ENCODE measurements around the gene NCR2. TPM values are rescaled to one million over a fixed set of nuclear protein-coding genes. Genes with fewer than 3 reads are reported as not detected.
"Not testable (repeated sequence)": the region's sequence is repeated elsewhere in the genome, so short reads cannot be mapped to it uniquely, and the experiment has no call there.

Gene NCR2
- polyA plus RNA-seq = under 1 TPM in 2 of 3 donors, not detected in 1; 0.91 to 0.97 TPM

- peaks cover 11 to 16% (median 16%) of the 10 kb centered on the region in 3 donors for H3K27me3 Mint-ChIP-seq (ENCODE audit: low read depth in 3 of 3)
- peak within 1 kb of the TSS; percentile 92 to 98 (median 96) for H3K27ac Mint-ChIP-seq
- H3K4me3 Mint-ChIP-seq = peak within 1 kb of the TSS; percentile 71 to 84 (median 75)
- peaks cover 57 to 64% of the 10 kb centered on the region in 2 donors for H3K4me1 Mint-ChIP-seq
- no peaks in the 10 kb centered on the region for H3K36me3 Mint-ChIP-seq
- DNase-seq = no peak
- H3K9me3 Mint-ChIP-seq = no peaks in the 10 kb centered on the region
These were observed at the start of gene NCR2 for GRCh38 chr6:41335296-41335695. Gene NCR2 (plus strand): TSS chr6:41335608. CDS start chr6:41335877, 269 bp downstream.

GRCh38 chr6:41286544-41287346 lies 48.7 kb upstream of the NCR2 start, which contains the start of gene TREM1:
Gene TREM1 (minus strand): TSS chr6:41286682. CDS start chr6:41286655, 27 bp downstream.
- no peaks in the 10 kb centered on the region for H3K4me1 Mint-ChIP-seq
- H3K36me3 Mint-ChIP-seq = no peaks in the 10 kb centered on the region
- no peak within 1 kb of the TSS for H3K27ac Mint-ChIP-seq
- no peak within 1 kb of the TSS for H3K4me3 Mint-ChIP-seq
- H3K9me3 Mint-ChIP-seq = no peaks in the 10 kb centered on the region
- peaks cover 0 to 13% (median 12%) of the 10 kb centered on the region in 3 donors for H3K27me3 Mint-ChIP-seq (ENCODE audit: low read depth in 3 of 3)
- DNase-seq = no peak

GRCh38 chr6:41288030-41288753 lies 47.2 kb upstream of the NCR2 start:
- Mint-ChIP-seq H3K4me3 (no peak overlapping the region), H3K9me3 (no peaks in the 10 kb centered on the region), H3K36me3 (no peaks in the 10 kb centered on the region), H3K27ac (no peak overlapping the region), H3K4me1 (no peaks in the 10 kb centered on the region), H3K27me3 (ENCODE audit: low read depth in 3 of 3) (peaks cover 0 to 11% (median 11%) of the 10 kb centered on the region in 3 donors)
- DNase-seq = no peak

GRCh38 chr6:41288754-41289129 lies 46.7 kb upstream of the NCR2 start:
- Mint-ChIP-seq H3K4me1 (no peaks in the 10 kb centered on the region), H3K36me3 (no peaks in the 10 kb centered on the region), H3K27ac (no peak overlapping the region), H3K9me3 (no peaks in the 10 kb centered on the region), H3K27me3 (ENCODE audit: low read depth in 3 of 3) (peaks cover 0 to 12% (median 9%) of the 10 kb centered on the region in 3 donors), H3K4me3 (no peak overlapping the region)
- no peak for DNase-seq

GRCh38 chr6:41289815-41290214 lies 45.6 kb upstream of the NCR2 start:
- DNase-seq = no peak
- Mint-ChIP-seq H3K4me1 (no peaks in the 10 kb centered on the region), H3K9me3 (no peaks in the 10 kb centered on the region), H3K4me3 (no peak overlapping the region), H3K27ac (no peak overlapping the region), H3K27me3 (ENCODE audit: low read depth in 3 of 3) (peaks cover 0 to 11% (median 9%) of the 10 kb centered on the region in 3 donors), H3K36me3 (no peaks in the 10 kb centered on the region)

GRCh38 chr6:41291717-41292116 lies 43.7 kb upstream of the NCR2 start:
- H3K27ac Mint-ChIP-seq = no peak overlapping the region
- no peaks in the 10 kb centered on the region for H3K9me3 Mint-ChIP-seq
- H3K27me3 Mint-ChIP-seq (ENCODE audit: low read depth in 3 of 3) = peaks cover 0 to 4% (median 3%) of the 10 kb centered on the region in 3 donors
- H3K4me1 Mint-ChIP-seq = no peaks in the 10 kb centered on the region
- H3K36me3 Mint-ChIP-seq = no peaks in the 10 kb centered on the region
- H3K4me3 Mint-ChIP-seq = no peak overlapping the region
- no peak for DNase-seq

GRCh38 chr6:41294214-41294872 lies 41.1 kb upstream of the NCR2 start:
- Mint-ChIP-seq H3K4me1 (peaks cover 12 to 20% of the 10 kb centered on the region in 2 donors), H3K4me3 (no peak overlapping the region), H3K9me3 (peaks cover 0 to 2% (median 0%) of the 10 kb centered on the region in 6 donors), H3K36me3 (no peaks in the 10 kb centered on the region), H3K27ac (no peak overlapping the region), H3K27me3 (ENCODE audit: low read depth in 3 of 3) (peaks cover 0 to 3% (median 2%) of the 10 kb centered on the region in 3 donors)
- no peak for DNase-seq

GRCh38 chr6:41297248-41297647 lies 38.2 kb upstream of the NCR2 start:
- H3K4me3 Mint-ChIP-seq; H3K27me3 Mint-ChIP-seq (ENCODE audit: low read depth in 3 of 3); H3K36me3 Mint-ChIP-seq; DNase-seq; H3K9me3 Mint-ChIP-seq; H3K27ac Mint-ChIP-seq: not testable (repeated sequence)
- peaks cover 14 to 25% of the 10 kb centered on the region in 2 donors for H3K4me1 Mint-ChIP-seq

- Mint-ChIP-seq H3K4me1 (peaks cover 14 to 25% of the 10 kb centered on the region in 2 donors), H3K36me3 (no peaks in the 10 kb centered on the region), H3K27ac (peak overlapping the region in 3 of 6 donors; percentile 2 to 31 (median 29)), H3K9me3 (peaks cover 0 to 2% (median 0%) of the 10 kb centered on the region in 6 donors), H3K27me3 (ENCODE audit: low read depth in 3 of 3) (peaks cover under 1 to 2% (median 2%) of the 10 kb centered on the region in 3 donors), H3K4me3 (peak overlapping the region in 4 of 5 donors; percentile 26 to 55 (median 34))
- DNase-seq = peak; percentile 17 to 36 (median 25)
These were observed 36.5 kb upstream of the NCR2 start for GRCh38 chr6:41298785-41299502.

GRCh38 chr6:41302638-41303037 lies 32.8 kb upstream of the NCR2 start:
- DNase-seq = no peak
- Mint-ChIP-seq H3K4me1 (peaks cover 14 to 20% of the 10 kb centered on the region in 2 donors), H3K27ac (no peak overlapping the region), H3K9me3 (peaks cover 0 to 2% (median 0%) of the 10 kb centered on the region in 6 donors), H3K36me3 (no peaks in the 10 kb centered on the region), H3K27me3 (ENCODE audit: low read depth in 3 of 3) (peaks cover 0 to 2% (median 0%) of the 10 kb centered on the region in 3 donors), H3K4me3 (no peak overlapping the region)

- no peaks in the 10 kb centered on the region for H3K9me3 Mint-ChIP-seq
- H3K4me3 Mint-ChIP-seq = no peak overlapping the region
- peaks cover 0 to 5% (median 2%) of the 10 kb centered on the region in 3 donors for H3K27me3 Mint-ChIP-seq (ENCODE audit: low read depth in 3 of 3)
- H3K27ac Mint-ChIP-seq = no peak overlapping the region
- no peaks in the 10 kb centered on the region for H3K4me1 Mint-ChIP-seq
- DNase-seq = peak; percentile 37 to 42 (median 40)
- peaks cover 0 to 3% (median 0%) of the 10 kb centered on the region in 3 donors for H3K36me3 Mint-ChIP-seq
These were observed 29.1 kb upstream of the NCR2 start for GRCh38 chr6:41306187-41306854.

GRCh38 chr6:41315203-41315602 lies 20.2 kb upstream of the NCR2 start:
- Mint-ChIP-seq H3K4me1 (peaks cover 5 to 13% of the 10 kb centered on the region in 2 donors), H3K27me3 (ENCODE audit: low read depth in 3 of 3) (peaks cover 6 to 16% (median 7%) of the 10 kb centered on the region in 3 donors), H3K36me3 (no peaks in the 10 kb centered on the region), H3K27ac (no peak overlapping the region), H3K4me3 (no peak overlapping the region), H3K9me3 (no peaks in the 10 kb centered on the region)
- no peak for DNase-seq
